Measurements from ENCODE around the gene MACROH2A2. TPM values are rescaled to one million over a fixed set of nuclear protein-coding genes. Genes with fewer than 3 reads are reported as not detected.
"Not testable (repeated sequence)": the region's sequence is repeated elsewhere in the genome, so short reads cannot be mapped to it uniquely, and the experiment has no call there.

MACROH2A2 gene
- total RNA-seq, 1 donor from 2014 or later, result 0.59 TPM

DNA sequence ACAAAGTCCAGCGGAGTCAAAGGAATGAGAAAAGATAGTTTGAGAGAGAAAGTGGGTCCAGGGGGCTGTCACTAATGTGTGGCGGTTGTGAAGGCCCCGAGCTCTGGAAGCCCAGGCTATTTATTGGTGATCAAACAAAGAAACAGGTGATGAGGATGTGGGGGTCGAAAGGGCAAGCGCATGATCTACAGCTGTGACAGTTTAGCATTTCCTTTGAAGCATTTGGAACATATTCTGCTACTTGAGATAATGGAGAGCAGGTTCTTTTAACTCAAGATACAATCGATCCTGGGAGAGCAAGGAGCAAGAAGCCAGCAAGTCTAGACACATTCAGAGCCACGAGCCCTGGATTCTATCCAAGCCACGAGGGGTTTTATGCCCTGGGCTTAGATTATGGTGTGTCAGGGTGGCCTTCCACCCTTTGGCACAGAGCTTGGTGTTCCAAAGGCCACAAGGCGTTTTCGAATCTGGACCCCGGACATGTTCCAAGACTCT is 48.5 kb downstream of the MACROH2A2 start:
- not testable (repeated sequence) for DNase-seq (ENCODE audit: low read depth, low spot score)

DNA sequence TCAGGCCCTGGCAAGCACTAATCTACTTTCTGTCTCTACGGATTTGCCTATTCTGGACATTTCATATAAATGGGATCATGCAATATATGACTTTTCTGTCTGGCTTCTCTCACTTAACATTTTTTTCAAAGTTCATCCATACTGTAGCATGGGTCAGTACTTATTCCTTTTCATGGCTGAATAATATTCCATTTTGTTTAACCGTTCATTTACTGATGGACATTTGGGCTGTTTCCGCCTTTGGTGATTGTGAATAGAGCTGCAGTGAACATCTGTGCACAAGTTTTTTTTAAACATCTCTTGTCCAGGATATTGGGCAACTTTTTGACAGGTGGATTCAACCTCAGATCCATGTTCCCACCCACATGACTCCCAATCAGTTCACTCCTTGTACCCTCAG is 49.0 kb downstream of the MACROH2A2 start:
- DNase-seq (ENCODE audit: low read depth, low spot score), result no peak

DNA sequence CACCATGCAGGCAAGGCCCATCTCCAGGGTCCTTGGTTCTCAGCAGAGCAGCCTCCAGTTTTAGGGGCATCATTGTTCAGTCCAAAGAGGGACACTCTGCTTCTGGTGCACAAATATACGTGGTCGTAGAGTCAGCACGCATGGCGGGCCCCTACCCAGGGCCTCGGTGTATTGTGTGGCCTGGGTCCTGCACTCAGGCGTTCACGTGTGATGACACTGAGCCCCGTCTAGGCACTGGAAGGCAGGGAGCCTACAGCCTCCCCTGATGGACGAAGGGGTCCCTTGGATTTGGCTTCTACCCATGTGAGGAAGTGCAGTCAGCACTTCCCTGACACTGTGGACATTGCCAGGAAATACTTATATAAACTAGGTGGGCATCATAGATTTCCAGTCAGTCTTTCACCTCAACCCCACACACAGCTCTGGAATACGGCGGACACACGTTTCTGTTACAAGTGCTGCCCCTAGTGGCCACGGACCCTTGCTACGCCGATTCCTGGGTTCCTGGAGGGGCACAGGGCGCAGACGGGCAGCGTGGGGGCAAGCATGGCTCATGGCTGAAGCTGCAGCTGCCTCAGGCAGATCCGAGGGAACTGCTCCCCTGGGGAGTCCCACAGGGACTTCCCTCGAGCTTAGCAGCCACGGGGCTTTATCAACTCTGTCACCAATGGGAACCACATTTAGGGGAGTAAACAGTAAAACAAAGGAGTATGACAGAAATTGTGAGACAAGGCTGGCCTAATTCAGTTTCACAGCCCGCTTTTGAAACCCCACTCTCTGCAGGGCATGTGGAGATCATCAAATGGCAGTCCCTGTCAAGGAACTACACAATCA is 54.5 kb downstream of the MACROH2A2 start:
- no peak for DNase-seq (ENCODE audit: low read depth, low spot score)

- no peak for DNase-seq (ENCODE audit: low read depth, low spot score)
These were observed 56.6 kb downstream of the MACROH2A2 start for GRCh38 chr10:70109064-70109729.

DNA sequence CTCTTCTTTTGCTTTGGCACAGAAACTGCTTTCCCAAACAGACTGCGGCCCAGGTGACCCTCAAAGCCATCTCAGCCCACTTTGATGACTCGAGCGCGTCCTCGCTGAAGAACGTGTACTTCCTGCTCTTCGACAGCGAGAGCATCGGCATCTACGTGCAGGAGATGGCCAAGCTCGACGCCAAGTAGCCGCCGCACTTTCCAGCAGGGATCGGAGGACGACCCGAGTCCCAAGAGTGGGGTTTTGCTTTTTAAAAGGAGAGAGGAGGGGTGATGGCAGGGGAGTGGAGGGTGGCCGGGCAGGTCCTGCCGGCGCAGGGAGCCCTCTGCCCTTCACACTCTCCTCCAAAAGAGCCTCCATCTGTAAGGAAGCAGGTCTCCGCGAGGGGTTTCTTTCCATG is 58.9 kb downstream of the MACROH2A2 start:
- DNase-seq (ENCODE audit: low read depth, low spot score), result no peak

- no peak for DNase-seq (ENCODE audit: low read depth, low spot score)
These were observed 59.4 kb downstream of the MACROH2A2 start for GRCh38 chr10:70112071-70112470.

DNA sequence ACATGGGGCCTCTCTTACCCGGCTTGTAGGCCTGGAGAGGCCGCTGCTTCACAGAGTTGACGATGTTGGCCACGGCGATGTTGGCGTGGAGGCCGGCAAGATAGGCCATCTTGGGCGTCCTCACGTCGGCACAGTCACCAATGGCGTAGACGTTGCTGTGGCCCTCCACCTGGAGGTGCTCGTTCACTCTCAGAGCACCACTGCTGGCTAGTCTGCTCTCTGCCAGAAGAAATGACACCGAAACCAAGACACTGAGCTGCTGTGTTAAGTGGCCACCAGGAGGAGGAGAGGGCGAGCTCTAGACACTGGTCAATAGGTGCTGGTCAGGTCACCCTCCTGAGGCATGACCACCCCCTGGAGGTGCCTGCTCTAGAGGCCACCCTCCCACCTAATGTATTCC is 62.3 kb downstream of the MACROH2A2 start:
- no peak for DNase-seq (ENCODE audit: low read depth, low spot score)

DNA sequence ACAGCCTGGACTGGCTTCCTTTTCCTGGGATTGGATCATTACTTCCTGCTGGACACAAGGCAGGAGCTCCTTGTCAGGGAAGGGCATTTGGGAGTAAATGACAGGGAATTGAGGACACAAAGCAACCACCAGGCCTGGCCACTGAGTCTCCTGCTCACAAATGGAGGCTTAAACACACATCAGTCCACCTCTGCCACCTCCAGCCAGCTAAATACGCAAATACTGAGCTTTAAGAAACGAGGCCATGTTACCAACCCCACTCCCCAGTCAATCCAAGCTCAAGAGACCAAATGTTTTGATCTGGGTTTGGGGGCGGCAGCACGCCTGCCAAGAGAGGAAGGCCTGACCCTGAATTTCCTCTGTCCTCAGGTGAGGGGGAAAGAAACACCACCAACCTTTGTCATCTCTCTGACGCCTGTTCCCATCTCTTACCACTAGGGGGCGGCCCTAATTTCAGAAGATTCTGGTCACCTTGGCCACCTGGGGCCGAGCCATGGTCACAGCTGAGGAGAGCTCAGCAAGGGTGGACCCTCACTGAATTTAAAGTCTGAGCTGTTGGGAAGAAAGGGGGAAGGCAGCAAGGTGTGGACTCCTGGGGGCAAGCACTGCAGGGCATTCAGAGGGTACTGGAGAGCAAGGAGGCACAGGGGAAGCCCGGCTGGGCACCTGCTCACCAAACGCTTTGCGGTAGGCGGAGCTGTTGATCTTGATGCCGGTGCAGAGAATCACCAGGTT is 63.5 kb downstream of the MACROH2A2 start:
- DNase-seq (ENCODE audit: low read depth, low spot score), result no peak

GRCh38 chr10:70117646-70118045 is 65.0 kb downstream of the MACROH2A2 start:
- no peak for DNase-seq (ENCODE audit: low read depth, low spot score)

- no peak for DNase-seq (ENCODE audit: low read depth, low spot score)
These were observed 65.5 kb downstream of the MACROH2A2 start for GRCh38 chr10:70118196-70118595.

GRCh38 chr10:70119197-70119596 is 66.6 kb downstream of the MACROH2A2 start:
- no peak for DNase-seq (ENCODE audit: low read depth, low spot score)

DNA sequence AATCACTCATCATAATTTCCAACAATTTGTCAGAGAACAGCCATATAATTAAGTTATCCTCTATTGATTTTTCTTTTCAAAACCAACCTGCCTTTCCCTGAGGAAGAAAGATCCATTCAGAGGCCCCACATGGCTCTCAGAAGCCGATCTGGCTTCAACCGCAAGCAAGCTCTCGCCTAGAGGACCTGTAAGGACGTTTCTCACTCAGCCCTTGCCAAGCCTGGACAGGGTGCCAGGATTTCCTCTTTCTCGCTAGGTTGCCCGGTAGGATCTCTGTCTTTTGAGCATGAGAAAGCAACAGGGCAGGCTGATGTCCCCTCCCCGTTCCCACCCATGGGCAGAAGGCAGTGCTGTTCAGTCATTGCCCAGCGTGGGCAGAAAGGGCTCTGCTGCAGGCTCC is 67.0 kb downstream of the MACROH2A2 start:
- DNase-seq (ENCODE audit: low read depth, low spot score), result no peak

DNA sequence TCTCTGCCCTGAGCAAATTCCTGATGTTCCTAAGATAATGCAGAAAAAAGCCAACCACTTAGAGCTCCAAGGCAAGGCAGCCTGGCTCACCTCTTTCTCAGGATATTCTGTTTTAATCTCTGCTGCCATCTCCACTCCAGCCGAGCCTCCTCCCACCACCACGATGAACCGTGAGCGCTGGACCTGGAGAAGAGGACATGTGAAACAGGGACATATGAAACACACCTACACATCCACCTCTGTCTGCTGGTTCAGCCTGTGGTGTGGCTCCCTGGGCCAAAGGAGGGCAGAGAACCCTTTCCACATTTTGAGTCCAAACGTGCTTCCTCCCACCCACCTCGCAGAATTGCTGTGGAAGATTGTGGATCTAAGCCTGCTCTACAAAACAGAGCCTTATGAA is 67.8 kb downstream of the MACROH2A2 start:
- no peak for DNase-seq (ENCODE audit: low read depth, low spot score)

DNA sequence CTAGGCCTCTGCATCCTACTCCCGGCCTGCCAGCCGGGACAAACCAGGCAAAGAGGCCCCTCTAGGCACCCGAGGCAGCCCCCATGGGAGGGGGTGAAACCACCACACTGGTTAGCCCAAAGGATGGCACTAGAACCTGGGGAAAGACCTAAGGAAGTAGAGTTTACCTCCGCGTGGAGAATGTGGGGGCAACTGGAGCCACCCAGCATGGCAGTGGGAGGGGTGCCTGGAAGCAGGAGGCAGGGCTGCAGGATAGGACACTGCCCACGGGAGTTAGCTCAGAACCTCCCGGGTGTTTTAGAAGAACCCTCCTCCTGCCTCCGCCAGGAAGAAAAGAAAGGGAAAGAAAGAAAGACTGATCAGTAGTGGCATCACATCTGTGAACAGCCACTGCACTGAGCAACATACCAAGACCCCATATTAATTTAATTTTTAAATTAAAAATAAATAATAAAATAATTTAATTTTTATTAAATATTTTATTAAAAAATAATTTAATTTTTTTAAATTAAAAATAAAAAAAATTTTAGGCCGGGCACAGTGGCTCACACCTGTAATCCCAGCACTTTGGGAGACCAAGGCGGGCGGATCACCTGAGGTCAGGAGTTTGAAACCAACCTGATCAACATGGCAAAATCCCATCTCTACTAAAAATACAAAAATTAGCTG is 68.8 kb downstream of the MACROH2A2 start:
- no peak for DNase-seq (ENCODE audit: low read depth, low spot score)

DNA sequence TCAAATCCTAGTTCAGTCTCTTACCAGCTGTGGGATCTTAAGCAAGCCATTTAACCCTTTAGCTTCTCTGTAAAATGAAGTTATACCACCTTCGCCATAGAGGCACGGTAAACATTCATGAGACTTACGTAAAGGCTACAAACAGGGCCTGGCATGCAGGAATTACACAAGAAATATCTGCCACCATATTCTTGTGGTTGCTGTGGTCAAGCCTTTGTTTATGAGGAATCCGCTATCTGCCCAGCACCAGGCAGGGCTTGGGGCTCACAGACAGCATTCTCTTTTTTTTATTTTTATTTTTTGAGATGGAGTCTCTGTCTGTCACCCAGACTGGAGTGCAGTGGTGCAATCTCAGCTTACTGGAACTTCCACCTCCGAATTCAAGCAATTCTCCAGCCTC is 70.1 kb downstream of the MACROH2A2 start:
- no peak for DNase-seq (ENCODE audit: low read depth, low spot score)

DNA sequence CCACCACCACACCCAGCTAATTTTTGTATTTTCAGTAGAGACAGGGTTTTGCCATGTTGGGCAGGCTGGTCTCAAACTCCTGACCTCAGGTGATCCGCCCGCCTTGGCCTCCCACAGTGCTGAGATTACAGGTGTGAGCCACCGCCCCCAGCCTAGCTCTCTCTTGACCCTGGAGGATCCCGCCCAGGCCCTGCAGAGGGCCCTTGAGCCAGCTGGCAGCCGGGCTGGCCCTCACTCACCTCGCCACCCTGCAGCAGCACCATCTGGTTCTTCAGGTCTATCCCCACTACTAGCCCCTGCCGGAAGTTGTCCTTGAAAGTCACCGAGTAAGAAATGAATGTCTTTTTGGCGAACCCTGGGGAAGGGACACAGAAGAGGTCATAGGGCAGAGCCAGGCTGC is 70.5 kb downstream of the MACROH2A2 start:
- not testable (repeated sequence) for DNase-seq (ENCODE audit: low read depth, low spot score)

DNA sequence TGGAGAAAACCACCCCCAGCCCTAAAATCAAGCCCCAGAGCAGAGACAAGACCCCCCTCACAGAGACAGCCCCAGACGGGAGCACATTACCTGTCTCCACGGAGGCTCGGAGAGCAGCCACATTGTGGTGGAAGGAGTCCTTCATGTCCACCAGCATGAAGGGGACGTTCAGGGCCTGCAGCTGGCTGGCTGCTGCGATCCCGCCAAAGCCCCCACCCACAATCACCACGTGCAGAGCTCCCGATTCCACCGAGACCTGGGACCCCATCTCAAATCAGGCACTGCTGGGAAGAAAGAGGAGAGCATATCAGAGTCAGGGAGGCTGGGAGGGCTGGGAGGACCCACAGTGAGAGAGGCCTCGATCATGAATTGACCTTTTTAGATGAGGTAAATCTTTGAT is 71.2 kb downstream of the MACROH2A2 start:
- no peak for DNase-seq (ENCODE audit: low read depth, low spot score)

- no peak for DNase-seq (ENCODE audit: low read depth, low spot score)
These were observed 71.8 kb downstream of the MACROH2A2 start for GRCh38 chr10:70124415-70124814.

GRCh38 chr10:70124918-70125317 is 72.3 kb downstream of the MACROH2A2 start:
- DNase-seq (ENCODE audit: low read depth, low spot score), result no peak

- no peak for DNase-seq (ENCODE audit: low read depth, low spot score)
These were observed 73.4 kb downstream of the MACROH2A2 start for GRCh38 chr10:70125918-70126552.

All from pulmonary artery endothelial cell (primary cell).